GM12878 (cell line): ENCODE measurements around the gene FAM89B. TPM values are rescaled to one million over a fixed set of nuclear protein-coding genes. Genes with fewer than 3 reads are reported as not detected.

ENCODE experiments used
- BRCA1 ChIP-seq: IDR thresholded peaks from 2 replicates; pipeline ENCODE4 v1.6.1; 2011; ENCODE audit warnings: low read depth, low read length, improper control_type of control experiment
- DPF2 ChIP-seq: fragments of 450-650 bp; IDR thresholded peaks from 2 replicates; pipeline ENCODE4 v1.6.1; 2017; ENCODE audit warnings: mild to moderate bottlenecking
- EP300 ChIP-seq, 2 experiments: fragments of 150-350 bp in 1 of 2; IDR thresholded peaks; 2 replicates each; pipeline ENCODE4 v1.6.1; 2011 to 2012; ENCODE audit warnings: low read depth in 2 of 2, low read length in 2 of 2, borderline replicate concordance in 1 of 2, improper control_type of control experiment in 1 of 2, inconsistent platforms in 1 of 2; ENCODE audit not compliant: control insufficient read depth in 1 of 2
- EZH2 ChIP-seq: IDR thresholded peaks from 2 replicates; pipeline ENCODE4 v1.6.1; 2012; ENCODE audit warnings: low read depth, mild to moderate bottlenecking, control low read depth, inconsistent platforms, low read length, borderline replicate concordance; ENCODE audit not compliant: control insufficient read depth
- HDGF ChIP-seq: fragments of 450-650 bp; IDR thresholded peaks from 2 replicates; pipeline ENCODE4 v1.6.1; 2016; ENCODE audit warnings: antibody characterized with exemption
- MLLT1 ChIP-seq: fragments of 450-650 bp; IDR thresholded peaks from 2 replicates; pipeline ENCODE4 v1.6.1; 2016; ENCODE audit warnings: mild to moderate bottlenecking
- NR2C1 ChIP-seq: fragments of 450-650 bp; IDR thresholded peaks from 2 replicates; pipeline ENCODE4 v1.6.1; 2017; ENCODE audit warnings: antibody characterized with exemption, mild to moderate bottlenecking, moderate library complexity
- NRF1 ChIP-seq: conservative IDR thresholded peaks from 2 replicates; pipeline ENCODE4 v1.6.1; 2011; ENCODE audit warnings: mild to moderate bottlenecking, low read depth, low read length, improper control_type of control experiment
- polyA plus RNA-seq, 11 experiments: library from polyadenylated mRNA; depleted of rRNA in 4 of 11; unstranded in 6 of 11; stranded (reverse) in 5 of 11; fragments of >200 nt; fragmentation: Nextera tagmentation in 4 of 11; fragmentation: Illumina TruSeq in 1 of 11; extraction: Ambion mirVana in 4 of 11; extraction: Trizol in 1 of 11; gene quantifications; 1 replicate in 1 of 11; 2 replicates in 10 of 11; pipeline versions ENCODE4 v1.2.1 to v1.2.3, GENCODE V29; 2011 to 2016; ENCODE audit warnings: inconsistent platforms in 2 of 11, missing spikeins in 2 of 11, low read depth in 1 of 11
- total RNA-seq, 4 experiments: library from RNA; depleted of rRNA in 3 of 4; stranded (reverse); fragments of >200 nt in 3 of 4; fragmentation: Illumina TruSeq in 1 of 4; extraction: Trizol in 1 of 4; gene quantifications; 2 replicates each; pipeline versions ENCODE4 v1.2.1 to v1.2.3, GENCODE V29; 2013 to 2021
- TF ChIP-seq, protein P1 (sequence below): IDR thresholded peaks from 2 replicates; pipeline ENCODE4 v1.6.1; 2011; ENCODE audit warnings: low read depth, low read length, improper control_type of control experiment, borderline replicate concordance

The FAM89B gene
- total and polyA plus RNA-seq, 10 of the 15 experiments (the other 5 are each of a cell fraction or from before 2014, with no cell fraction given), result 0.34 to 36.7 (median 9.8) TPM

- no peak for TF ChIP-seq EP300 (IDR thresholded peaks at IDR 0.05; ENCODE audit: borderline replicate concordance in 1 of 2, control insufficient read depth in 1 of 2, low read depth in 2 of 2, low read length in 2 of 2)
- TF ChIP-seq NR2C1, result no peak
- TF ChIP-seq, protein P1, sequence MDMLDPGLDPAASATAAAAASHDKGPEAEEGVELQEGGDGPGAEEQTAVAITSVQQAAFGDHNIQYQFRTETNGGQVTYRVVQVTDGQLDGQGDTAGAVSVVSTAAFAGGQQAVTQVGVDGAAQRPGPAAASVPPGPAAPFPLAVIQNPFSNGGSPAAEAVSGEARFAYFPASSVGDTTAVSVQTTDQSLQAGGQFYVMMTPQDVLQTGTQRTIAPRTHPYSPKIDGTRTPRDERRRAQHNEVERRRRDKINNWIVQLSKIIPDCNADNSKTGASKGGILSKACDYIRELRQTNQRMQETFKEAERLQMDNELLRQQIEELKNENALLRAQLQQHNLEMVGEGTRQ, result no peak
- no peak for TF ChIP-seq DPF2
- no peak for TF ChIP-seq NRF1
- TF ChIP-seq EZH2, result no peak
- peak; percentile 46; the same call in 1 of the 2 replicates for TF ChIP-seq MLLT1
- no peak for TF ChIP-seq BRCA1
- TF ChIP-seq HDGF, result 0 out of 2 replicates have a peak, but pooled peaks have one; percentile 69
These were observed 398 bp upstream of the FAM89B start (continued) for GRCh38 chr11:65571940-65572339.
